ENCODE data around the gene GRK7. TPM values are rescaled to one million over a fixed set of nuclear protein-coding genes. Genes with fewer than 3 reads are reported as not detected.

Gene GRK7
- total RNA-seq, 4 donors from 2014 or later: 0.30 TPM; not detected in 3

GRCh38 chr3:141767066-141767465 lies 3.9 kb downstream of the GRK7 start:
- Histone ChIP-seq H3K27ac (no peak overlapping the region), H3K4me1 (no peaks in the 10 kb centered on the region), H3K36me3 (no peaks in the 10 kb centered on the region), H3K4me3 (no peak overlapping the region), H3K27me3 (no peaks in the 10 kb centered on the region), H3K9me3 (no peaks in the 10 kb centered on the region)
- WGBS, 2 donors: 64 to 79% methylated on average over 2 of the region's 2 CpGs
- no peak for DNase-seq (ENCODE audit: low spot score in 2 of 2)
- TF ChIP-seq EP300 (IDR thresholded peaks at IDR 0.05) (no peak), CTCF (IDR thresholded peaks at IDR 0.05) (no peak), POLR2A (IDR thresholded peaks at IDR 0.05) (no peak)

GRCh38 chr3:141769221-141769894 lies 6.2 kb downstream of the GRK7 start:
- no peak for DNase-seq (ENCODE audit: low spot score in 2 of 2)
- H3K27me3 ChIP-seq: no peaks in the 10 kb centered on the region
- WGBS, 2 donors: 39 to 41% methylated on average over 6 of the region's 6 CpGs
- TF ChIP-seq CTCF (IDR thresholded peaks at IDR 0.05) (no peak), EP300 (IDR thresholded peaks at IDR 0.05) (no peak), POLR2A (IDR thresholded peaks at IDR 0.05) (no peak)
- no peaks in the 10 kb centered on the region for H3K36me3 ChIP-seq
- H3K9me3 ChIP-seq: no peaks in the 10 kb centered on the region
- H3K4me1 ChIP-seq: no peaks in the 10 kb centered on the region
- H3K27ac ChIP-seq: no peak overlapping the region
- H3K4me3 ChIP-seq: no peak overlapping the region

- no peak overlapping the region for H3K27ac ChIP-seq
- H3K4me1 ChIP-seq: no peaks in the 10 kb centered on the region
- TF ChIP-seq POLR2A (IDR thresholded peaks at IDR 0.05) (no peak), EP300 (IDR thresholded peaks at IDR 0.05) (no peak), CTCF (IDR thresholded peaks at IDR 0.05) (no peak)
- DNase-seq (ENCODE audit: low spot score in 2 of 2): no peak
- no peak overlapping the region for H3K4me3 ChIP-seq
- WGBS, 2 donors: 98% methylated on average over 6 of the region's 6 CpGs
- no peaks in the 10 kb centered on the region for H3K27me3 ChIP-seq
- H3K9me3 ChIP-seq: no peaks in the 10 kb centered on the region
- H3K36me3 ChIP-seq: no peaks in the 10 kb centered on the region
These were observed 10.5 kb downstream of the GRK7 start for GRCh38 chr3:141773676-141774075.

GRCh38 chr3:141776376-141776775 lies 13.2 kb downstream of the GRK7 start:
- Histone ChIP-seq H3K27ac (no peak overlapping the region), H3K4me1 (no peaks in the 10 kb centered on the region), H3K9me3 (no peaks in the 10 kb centered on the region), H3K4me3 (no peak overlapping the region), H3K27me3 (no peaks in the 10 kb centered on the region), H3K36me3 (no peaks in the 10 kb centered on the region)
- no peak for DNase-seq (ENCODE audit: low spot score in 2 of 2)
- 84 to 88% methylated on average over 14 of the region's 14 CpGs for whole genome bisulfite sequencing, 2 donors
- TF ChIP-seq EP300 (IDR thresholded peaks at IDR 0.05) (no peak), CTCF (IDR thresholded peaks at IDR 0.05) (no peak), POLR2A (IDR thresholded peaks at IDR 0.05) (no peak)

GRCh38 chr3:141776885-141777284 lies 13.7 kb downstream of the GRK7 start:
- 73 to 76% methylated on average over 15 of the region's 15 CpGs for WGBS, 2 donors
- H3K27me3 ChIP-seq: no peaks in the 10 kb centered on the region

More at GRCh38 chr3:141776885-141777284, 13.7 kb downstream of the GRK7 start:
- no peak for DNase-seq (ENCODE audit: low spot score in 2 of 2)
- TF ChIP-seq EP300 (IDR thresholded peaks at IDR 0.05): no peak
- TF ChIP-seq POLR2A (IDR thresholded peaks at IDR 0.05): no peak
- no peak for TF ChIP-seq CTCF (IDR thresholded peaks at IDR 0.05)
- H3K36me3 ChIP-seq: no peaks in the 10 kb centered on the region
- no peak overlapping the region for H3K27ac ChIP-seq
- H3K4me3 ChIP-seq: no peak overlapping the region
- no peaks in the 10 kb centered on the region for H3K4me1 ChIP-seq
- H3K9me3 ChIP-seq: no peaks in the 10 kb centered on the region

Data from tibial nerve (tissue), 4 donors.